ENCODE measurements around the gene GALNT10. TPM values are rescaled to one million over a fixed set of nuclear protein-coding genes. Genes with fewer than 3 reads are reported as not detected.
A peak's percentile ranks its signal among the peaks of the same experiment; 100 is the strongest.

Gene GALNT10
- total and polyA plus RNA-seq, 10 donors = 7.6 to 50.2 (median 43.5) TPM

DNA sequence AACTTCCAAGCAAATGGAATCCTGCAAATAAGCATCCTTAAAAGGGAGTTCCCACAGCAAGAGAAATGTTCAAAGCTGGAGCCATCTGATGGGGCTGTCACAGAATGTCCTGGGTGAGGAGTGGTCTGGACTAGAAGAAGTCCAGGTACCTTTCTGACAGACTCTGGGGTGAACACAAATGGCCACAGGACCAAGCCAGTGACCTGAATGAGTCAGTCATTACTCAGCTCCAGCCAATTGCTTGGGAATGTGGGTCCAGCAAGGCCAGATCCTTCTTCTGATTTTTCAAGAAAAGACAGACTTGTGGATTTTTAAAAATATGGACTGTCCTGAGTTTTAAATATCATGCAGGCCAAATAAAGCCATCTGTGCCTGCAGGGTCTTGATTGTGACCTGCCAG, 30.1 kb downstream of the GALNT10 start:
- Histone ChIP-seq H3K27ac (peak overlapping the region in 3 of 8 donors; percentile 70 to 73 (median 73)), H3K9me3 (no peaks in the 10 kb centered on the region), H3K27me3 (replicated peaks in 1 of 7) (no peaks in the 10 kb centered on the region), H3K36me3 (peaks cover 0 to 36% (median 9%) of the 10 kb centered on the region in 6 donors), H3K4me1 (peaks cover 0 to 65% (median 33%) of the 10 kb centered on the region in 6 donors), H3K4me3 (no peak overlapping the region)
- intact Hi-C loops (cut with DNase I; ENCODE audit: low total_unique reads) = no loop called here
- TF ChIP-seq POLR2AphosphoS5 (IDR thresholded peaks at IDR 0.05) (no peak), POLR2A (IDR thresholded peaks at IDR 0.05) (no peak)
- TF ChIP-seq, protein P1, sequence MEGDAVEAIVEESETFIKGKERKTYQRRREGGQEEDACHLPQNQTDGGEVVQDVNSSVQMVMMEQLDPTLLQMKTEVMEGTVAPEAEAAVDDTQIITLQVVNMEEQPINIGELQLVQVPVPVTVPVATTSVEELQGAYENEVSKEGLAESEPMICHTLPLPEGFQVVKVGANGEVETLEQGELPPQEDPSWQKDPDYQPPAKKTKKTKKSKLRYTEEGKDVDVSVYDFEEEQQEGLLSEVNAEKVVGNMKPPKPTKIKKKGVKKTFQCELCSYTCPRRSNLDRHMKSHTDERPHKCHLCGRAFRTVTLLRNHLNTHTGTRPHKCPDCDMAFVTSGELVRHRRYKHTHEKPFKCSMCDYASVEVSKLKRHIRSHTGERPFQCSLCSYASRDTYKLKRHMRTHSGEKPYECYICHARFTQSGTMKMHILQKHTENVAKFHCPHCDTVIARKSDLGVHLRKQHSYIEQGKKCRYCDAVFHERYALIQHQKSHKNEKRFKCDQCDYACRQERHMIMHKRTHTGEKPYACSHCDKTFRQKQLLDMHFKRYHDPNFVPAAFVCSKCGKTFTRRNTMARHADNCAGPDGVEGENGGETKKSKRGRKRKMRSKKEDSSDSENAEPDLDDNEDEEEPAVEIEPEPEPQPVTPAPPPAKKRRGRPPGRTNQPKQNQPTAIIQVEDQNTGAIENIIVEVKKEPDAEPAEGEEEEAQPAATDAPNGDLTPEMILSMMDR (IDR thresholded peaks at IDR 0.05 in 8 of 11, conservative IDR thresholded peaks at IDR 0.05 in 3 of 11) = no peak
- DNase-seq = no peak

DNA sequence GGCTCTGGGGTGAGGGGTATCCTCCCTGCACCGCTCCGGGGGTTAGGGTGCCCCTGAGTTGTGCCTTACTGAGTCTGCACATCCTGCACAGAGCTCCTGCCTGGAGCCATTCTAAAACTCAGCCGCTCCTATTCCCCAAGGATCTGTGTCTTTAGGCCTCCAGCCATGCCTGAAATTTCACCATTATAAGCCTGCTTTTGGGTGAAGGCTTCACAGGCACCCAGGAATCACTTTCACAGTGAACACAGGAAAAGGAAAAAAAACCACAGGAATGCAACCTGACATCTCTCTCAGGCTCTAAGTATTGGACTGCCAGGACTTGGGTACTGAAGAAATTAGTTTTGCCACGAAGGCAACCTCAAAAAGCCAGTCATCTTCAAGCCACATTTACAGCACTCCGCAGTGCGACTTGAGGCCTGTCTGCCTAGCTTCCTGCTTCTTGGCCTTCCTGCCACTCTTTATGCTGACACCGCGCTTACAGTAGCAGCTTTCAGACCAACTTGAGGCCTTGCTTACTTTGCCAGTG, 30.9 kb downstream of the GALNT10 start:
- intact Hi-C loops (cut with DNase I; ENCODE audit: low total_unique reads) = no loop called here
- peak overlapping the region; percentile 5 to 73 (median 56) for H3K27ac ChIP-seq

DNA sequence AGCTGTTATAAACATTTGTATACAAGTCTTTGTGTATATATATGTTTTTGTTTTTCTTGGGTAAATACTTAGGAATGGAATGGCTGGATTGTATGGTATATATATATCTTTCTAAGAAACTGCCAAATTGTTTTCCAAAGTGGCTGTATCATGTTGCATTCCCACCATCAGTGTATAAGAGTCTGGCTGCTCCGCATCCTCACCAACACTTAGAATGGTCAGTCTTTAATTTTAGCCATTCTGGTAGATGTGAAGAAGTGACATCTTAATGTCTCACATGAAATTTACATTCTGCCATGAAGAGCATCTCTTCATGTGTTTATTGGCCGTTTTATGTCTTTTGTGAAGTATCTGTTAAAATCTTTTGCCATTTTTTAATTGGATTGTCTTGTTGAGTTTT, 31.9 kb downstream of the GALNT10 start:
- WGBS, 5 donors = 96 to 100% (median 97%) methylated on average over 2 of the region's 2 CpGs
- Histone ChIP-seq H3K27me3 (replicated peaks in 1 of 7) (no peaks in the 10 kb centered on the region), H3K27ac (peak overlapping the region in 3 of 8 donors; percentile 60 to 73 (median 70)), H3K9me3 (peaks cover 0 to 10% (median 8%) of the 10 kb centered on the region in 8 donors), H3K36me3 (peaks cover 0 to 32% (median 9%) of the 10 kb centered on the region in 6 donors), H3K4me1 (peaks cover 0 to 47% (median 22%) of the 10 kb centered on the region in 6 donors), H3K4me3 (no peak overlapping the region)
- intact Hi-C loops (cut with DNase I; ENCODE audit: low total_unique reads) = no loop called here
- TF ChIP-seq POLR2A (IDR thresholded peaks at IDR 0.05) (no peak), POLR2AphosphoS5 (IDR thresholded peaks at IDR 0.05) (no peak)
- TF ChIP-seq, protein P1 (IDR thresholded peaks at IDR 0.05 in 8 of 11, conservative IDR thresholded peaks at IDR 0.05 in 3 of 11) = no peak
- no peak for DNase-seq

More for the DNA sequence above, 30.9 kb downstream of the GALNT10 start:
- no peak for DNase-seq
- no peaks in the 10 kb centered on the region for H3K9me3 ChIP-seq
- WGBS, 5 donors = 41 to 51% (median 42%) methylated on average over 8 of the region's 8 CpGs
- H3K4me1 ChIP-seq = peaks cover 0 to 57% (median 29%) of the 10 kb centered on the region in 6 donors
- TF ChIP-seq, protein P1 (IDR thresholded peaks at IDR 0.05 in 8 of 11, conservative IDR thresholded peaks at IDR 0.05 in 3 of 11) = no peak
- TF ChIP-seq POLR2A (IDR thresholded peaks at IDR 0.05) = no peak
- TF ChIP-seq POLR2AphosphoS5 (IDR thresholded peaks at IDR 0.05) = peak in 2 of 3 donors; percentile 24 to 43
- H3K36me3 ChIP-seq = peaks cover 0 to 36% (median 9%) of the 10 kb centered on the region in 6 donors
- no peak overlapping the region for H3K4me3 ChIP-seq
- H3K27me3 ChIP-seq (replicated peaks in 1 of 7) = no peaks in the 10 kb centered on the region

DNA sequence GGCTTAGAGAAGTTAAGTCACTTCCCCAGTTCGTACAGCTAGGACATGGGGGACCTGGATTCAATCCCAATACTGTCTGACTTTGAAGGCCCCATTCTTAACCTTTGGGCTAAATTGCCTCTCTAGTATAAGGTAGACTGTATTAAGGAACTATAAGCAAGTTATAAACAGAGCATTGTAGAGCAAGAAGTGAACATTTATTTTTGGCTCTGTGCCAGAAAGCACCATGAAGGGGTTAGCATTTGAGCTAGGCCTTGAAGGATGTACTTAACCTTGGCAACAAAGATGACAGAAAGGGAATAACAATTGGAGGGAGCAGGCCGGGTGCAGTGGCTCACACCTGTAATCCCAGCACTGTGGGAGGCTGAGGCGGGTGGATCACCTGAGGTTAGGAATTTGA, 32.8 kb downstream of the GALNT10 start:
- Histone ChIP-seq H3K27me3 (replicated peaks in 1 of 7) (no peaks in the 10 kb centered on the region), H3K4me1 (peaks cover 0 to 43% (median 23%) of the 10 kb centered on the region in 6 donors), H3K36me3 (peaks cover 0 to 25% (median 7%) of the 10 kb centered on the region in 6 donors), H3K4me3 (no peak overlapping the region), H3K27ac (peak overlapping the region in 2 of 8 donors; percentile 10 to 13), H3K9me3 (peaks cover 0 to 14% (median 9%) of the 10 kb centered on the region in 8 donors)
- WGBS, 5 donors = 68 to 92% (median 77%) methylated on average over 3 of the region's 3 CpGs
- intact Hi-C loops (cut with DNase I; ENCODE audit: low total_unique reads) = no loop called here
- no peak for DNase-seq
- TF ChIP-seq POLR2A (IDR thresholded peaks at IDR 0.05) (no peak), POLR2AphosphoS5 (IDR thresholded peaks at IDR 0.05) (no peak)
- TF ChIP-seq, protein P1 (IDR thresholded peaks at IDR 0.05 in 8 of 11, conservative IDR thresholded peaks at IDR 0.05 in 3 of 11) = no peak

All from spleen (tissue), 11 donors.